ENCODE results near the gene CPXCR1. TPM values are rescaled to one million over a fixed set of nuclear protein-coding genes. Genes with fewer than 3 reads are reported as not detected.
"Not testable (repeated sequence)": the region's sequence is repeated elsewhere in the genome, so short reads cannot be mapped to it uniquely, and the experiment has no call there.

CPXCR1 gene
- not detected for total RNA-seq
- polyA plus RNA-seq = not detected
- long read RNA-seq, donor 1 = 0 reads
- long read RNA-seq, donor 2 = 0 reads
- long read RNA-seq, donor 3 = 0 reads
- long read RNA-seq, donor 4 = 0 reads
- long read RNA-seq, donor 5 = 0 reads
- long read RNA-seq, donor 6 = 0 reads
- long read RNA-seq, donor 7 = 0 reads
- long read RNA-seq, donor 8 = 0 reads
- long read RNA-seq, donor 9 = 0 reads
- long read RNA-seq, donor 10 = 0 reads

DNA sequence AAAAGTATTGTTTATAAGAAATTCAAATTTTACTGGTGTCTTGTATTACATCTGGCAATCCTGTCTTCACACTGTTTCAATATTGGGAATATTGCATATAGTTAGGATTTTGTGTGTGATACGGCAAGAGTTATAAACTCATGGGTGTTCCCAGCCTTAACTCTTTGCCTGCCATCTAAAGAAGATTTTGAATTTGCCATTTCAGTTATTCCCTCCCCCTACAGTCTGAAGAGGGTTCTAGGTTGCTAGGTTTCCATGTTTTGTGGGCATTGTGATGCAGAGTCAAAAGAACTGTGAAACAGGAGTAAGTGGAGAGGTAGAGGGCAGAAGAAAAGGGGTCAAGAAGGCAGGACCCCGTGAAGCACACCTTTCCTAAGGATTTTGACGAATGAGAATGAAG lies at the start of gene CPXCR1:
Gene CPXCR1, plus strand, starts transcription at position 301 of the 400 bp plus-strand sequence. CDS start 6,190 bp downstream, outside the sequence.
- H3K4me1 ChIP-seq (replicated peaks in 1 of 2) = no peaks in the 10 kb centered on the region
- DNase-seq = no peak
- no peaks in the 10 kb centered on the region for H3K27me3 ChIP-seq
- no peak within 1 kb of the TSS for H3K27ac ChIP-seq
- TF ChIP-seq, protein P1, sequence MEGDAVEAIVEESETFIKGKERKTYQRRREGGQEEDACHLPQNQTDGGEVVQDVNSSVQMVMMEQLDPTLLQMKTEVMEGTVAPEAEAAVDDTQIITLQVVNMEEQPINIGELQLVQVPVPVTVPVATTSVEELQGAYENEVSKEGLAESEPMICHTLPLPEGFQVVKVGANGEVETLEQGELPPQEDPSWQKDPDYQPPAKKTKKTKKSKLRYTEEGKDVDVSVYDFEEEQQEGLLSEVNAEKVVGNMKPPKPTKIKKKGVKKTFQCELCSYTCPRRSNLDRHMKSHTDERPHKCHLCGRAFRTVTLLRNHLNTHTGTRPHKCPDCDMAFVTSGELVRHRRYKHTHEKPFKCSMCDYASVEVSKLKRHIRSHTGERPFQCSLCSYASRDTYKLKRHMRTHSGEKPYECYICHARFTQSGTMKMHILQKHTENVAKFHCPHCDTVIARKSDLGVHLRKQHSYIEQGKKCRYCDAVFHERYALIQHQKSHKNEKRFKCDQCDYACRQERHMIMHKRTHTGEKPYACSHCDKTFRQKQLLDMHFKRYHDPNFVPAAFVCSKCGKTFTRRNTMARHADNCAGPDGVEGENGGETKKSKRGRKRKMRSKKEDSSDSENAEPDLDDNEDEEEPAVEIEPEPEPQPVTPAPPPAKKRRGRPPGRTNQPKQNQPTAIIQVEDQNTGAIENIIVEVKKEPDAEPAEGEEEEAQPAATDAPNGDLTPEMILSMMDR (IDR thresholded peaks at IDR 0.05) = no peak
- no peak for TF ChIP-seq POLR2A (IDR thresholded peaks at IDR 0.05)
- intact Hi-C loops (cut with DNase I) = no loop called here
- no peaks in the 10 kb centered on the region for H3K9me3 ChIP-seq (replicated peaks in 1 of 3)
- no peaks in the 10 kb centered on the region for H3K36me3 ChIP-seq (replicated peaks in 1 of 2)
- 47 to 64% (median 52%) methylated on average over 3 of the region's 3 CpGs for WGBS, 4 donors
- no peak within 1 kb of the TSS for H3K4me3 ChIP-seq

DNA sequence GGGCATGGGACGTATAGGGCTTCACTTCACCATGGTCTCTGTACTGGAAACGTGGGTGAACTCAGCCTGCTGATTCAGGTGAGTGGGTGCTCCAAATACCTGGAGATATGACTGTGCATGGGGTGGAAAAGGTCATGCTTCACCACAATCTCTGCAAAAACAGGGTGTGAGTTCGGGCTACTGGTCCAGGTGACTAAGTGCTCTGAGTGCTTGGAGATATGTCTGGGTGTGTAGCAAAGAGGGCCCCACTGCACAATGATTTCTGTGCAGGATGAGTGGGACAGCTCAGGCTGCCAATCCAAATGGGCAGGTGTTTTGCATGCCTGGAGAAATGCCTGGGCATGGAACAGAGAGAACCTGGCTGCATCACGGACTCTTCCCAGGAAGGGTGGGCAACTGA lies 11.2 kb upstream of the CPXCR1 start:
- H3K27ac ChIP-seq = no peak overlapping the region
- H3K4me1 ChIP-seq (replicated peaks in 1 of 2) = no peaks in the 10 kb centered on the region
- WGBS, 4 donors = 55 to 95% (median 76%) methylated on average over 1 to 4 of the region's 4 CpGs
- no peak for DNase-seq
- H3K9me3 ChIP-seq (replicated peaks in 1 of 3) = no peaks in the 10 kb centered on the region
- H3K4me3 ChIP-seq = no peak overlapping the region
- TF ChIP-seq, protein P1 (IDR thresholded peaks at IDR 0.05) = no peak
- intact Hi-C loops (cut with DNase I) = no loop called here
- H3K27me3 ChIP-seq = no peaks in the 10 kb centered on the region
- H3K36me3 ChIP-seq (replicated peaks in 1 of 2) = no peaks in the 10 kb centered on the region

DNA sequence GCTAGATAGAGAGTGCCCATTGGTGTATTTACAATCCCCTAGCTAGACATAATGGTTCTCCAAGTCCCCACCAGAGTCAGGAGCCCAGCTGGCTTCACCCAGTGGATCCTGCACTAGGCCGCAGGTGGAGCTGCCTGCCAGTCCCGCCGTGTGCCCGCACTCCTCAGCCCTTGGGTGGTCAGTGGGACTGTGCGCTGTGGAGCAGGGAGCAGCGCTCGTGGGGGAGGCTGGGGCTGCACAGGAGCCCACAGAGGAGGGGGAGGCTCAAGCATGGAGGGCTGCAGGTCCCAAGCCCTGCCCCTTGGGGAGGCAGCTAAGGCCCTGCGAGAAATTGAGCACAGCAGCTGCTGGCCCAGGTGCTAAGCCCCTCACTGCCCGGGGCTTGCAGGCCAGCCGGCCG lies 810 bp upstream of the CPXCR1 start:
- H3K27me3 ChIP-seq; DNase-seq; H3K4me3 ChIP-seq; H3K9me3 ChIP-seq (replicated peaks in 1 of 3); H3K36me3 ChIP-seq (replicated peaks in 1 of 2); H3K4me1 ChIP-seq (replicated peaks in 1 of 2); H3K27ac ChIP-seq; intact Hi-C loops (cut with DNase I): not testable (repeated sequence)
- 95 to 96% (median 95%) methylated on average over 4 to 11 of the region's 11 CpGs; no CpG with 5 or more reads in 1 of the 4 donors for WGBS, 4 donors

DNA sequence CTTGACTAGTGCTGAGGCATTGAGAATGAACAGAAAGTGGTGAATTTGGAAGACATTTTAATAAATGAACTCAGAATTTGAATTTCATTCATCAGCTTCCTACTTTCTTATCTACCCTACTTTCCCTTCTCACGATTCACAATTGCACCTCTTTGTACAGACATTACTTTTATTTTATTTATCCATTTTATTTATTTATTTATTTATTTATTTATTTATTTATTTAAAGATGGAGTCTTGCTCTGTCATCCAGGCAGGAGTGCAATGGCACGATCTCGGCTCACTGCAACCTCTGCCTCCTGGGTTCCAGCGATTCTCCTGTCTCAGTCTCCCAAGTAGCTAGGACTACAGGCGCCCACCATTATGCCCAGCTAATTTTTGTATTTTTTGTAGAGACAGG lies 5.3 kb downstream of the CPXCR1 start:
- H3K4me3 ChIP-seq; intact Hi-C loops (cut with DNase I); H3K27ac ChIP-seq; H3K36me3 ChIP-seq (replicated peaks in 1 of 2); DNase-seq; H3K9me3 ChIP-seq (replicated peaks in 1 of 3); H3K4me1 ChIP-seq (replicated peaks in 1 of 2); H3K27me3 ChIP-seq: not testable (repeated sequence)
- WGBS, 4 donors = 82 to 90% (median 86%) methylated on average over 5 of the region's 5 CpGs

DNA sequence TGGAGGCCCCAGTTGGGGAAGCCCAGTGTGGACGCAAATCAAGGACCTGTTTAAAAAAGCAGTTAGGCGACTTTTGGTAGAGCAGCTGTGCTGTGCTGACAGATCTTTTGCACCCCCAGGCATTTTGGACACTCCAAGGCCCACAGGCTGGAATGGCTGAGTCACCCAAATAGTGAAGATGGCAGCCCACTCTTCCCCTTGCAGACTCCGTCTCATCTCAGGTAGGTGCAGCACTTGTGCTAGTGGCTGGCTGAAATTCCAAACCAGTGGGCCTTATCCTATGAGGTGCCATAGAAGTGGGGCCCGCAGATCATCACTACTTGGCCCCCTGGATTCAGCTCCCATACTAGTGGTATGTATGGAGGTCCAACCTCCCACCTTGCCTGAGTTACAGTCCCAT lies 42.8 kb downstream of the CPXCR1 start:
- H3K36me3 ChIP-seq (replicated peaks in 1 of 2) = no peaks in the 10 kb centered on the region
- no peak overlapping the region for H3K27ac ChIP-seq
- no peak for DNase-seq
- H3K4me1 ChIP-seq (replicated peaks in 1 of 2) = no peaks in the 10 kb centered on the region
- no peak for TF ChIP-seq POLR2A (IDR thresholded peaks at IDR 0.05)
- TF ChIP-seq, protein P1 (IDR thresholded peaks at IDR 0.05) = no peak
- intact Hi-C loops (cut with DNase I) = no loop called here
- no peaks in the 10 kb centered on the region for H3K9me3 ChIP-seq (replicated peaks in 1 of 3)
- WGBS, 4 donors = 43 to 75% (median 63%) methylated on average over 2 to 4 of the region's 4 CpGs; no CpG with 5 or more reads in 1 of the 4 donors
- no peak overlapping the region for H3K4me3 ChIP-seq
- peaks cover 7% of the 10 kb centered on the region for H3K27me3 ChIP-seq
